GM18507 (cell line): Measurements from ENCODE around the gene ZBTB8B.
"Not testable (repeated sequence)": the region's sequence is repeated elsewhere in the genome, so short reads cannot be mapped to it uniquely, and the experiment has no call there.

Experiments
- DNase-seq: peaks from one replicate; pipeline ENCODE4 v3.0.0; 2011; ENCODE audit warnings: low read depth; ENCODE audit not compliant: insufficient read length; ENCODE audit errors: extremely low spot score
- FAIRE-seq: peaks from 2 replicates; lab custom pipeline; 2011; peaks lifted over from hg19 to GRCh38; lab: Jason Lieb, UNC

ZBTB8B gene

DNA sequence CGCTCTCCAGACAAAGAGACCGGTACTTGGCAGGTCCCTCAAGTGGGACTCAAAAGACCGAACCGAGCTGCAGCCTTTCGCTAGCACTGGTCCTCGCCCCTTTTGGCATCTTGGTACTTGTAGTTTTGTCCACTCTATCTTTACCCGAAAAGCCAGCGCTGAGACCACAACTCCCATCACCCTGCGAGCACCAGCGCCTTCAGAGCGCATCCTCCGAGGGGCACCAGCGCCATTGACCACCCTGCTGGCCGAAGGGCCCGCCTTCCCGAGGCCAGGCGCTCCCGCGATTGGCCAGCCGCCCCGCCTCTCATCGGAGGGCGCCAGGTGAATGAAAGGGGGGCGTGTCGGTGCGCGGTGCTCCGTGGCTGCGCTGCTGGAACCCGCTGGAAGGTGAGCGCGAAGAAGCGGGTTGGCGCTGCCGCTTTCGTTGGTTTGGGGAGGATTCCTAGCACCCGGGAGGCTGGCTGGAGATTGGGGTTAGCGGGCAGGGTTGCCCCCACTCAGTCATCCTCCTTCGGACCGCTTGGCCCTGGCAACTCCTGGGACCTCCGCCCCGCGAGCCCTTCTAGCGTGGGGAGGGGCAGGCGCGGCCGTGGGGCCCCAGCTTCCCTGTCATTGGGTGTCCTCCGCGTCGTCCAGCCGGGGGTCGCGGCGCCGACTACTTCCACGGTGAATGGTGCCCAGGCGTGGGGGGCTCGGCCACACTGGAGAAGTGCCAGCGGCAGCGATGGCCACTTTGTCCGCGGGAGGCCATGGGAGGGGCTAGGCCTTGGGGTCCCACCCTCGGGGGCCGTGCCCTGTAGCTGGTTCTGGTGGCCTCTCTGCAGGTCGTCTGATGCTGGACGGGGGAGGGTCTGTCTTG lies at the start of gene ZBTB8B:
Gene ZBTB8B (plus strand): TSS at position 357 of the 862 bp plus-strand sequence. CDS start 5,553 bp downstream, outside the sequence.
- DNase-seq, result no peak
- FAIRE-seq, result no peak

DNA sequence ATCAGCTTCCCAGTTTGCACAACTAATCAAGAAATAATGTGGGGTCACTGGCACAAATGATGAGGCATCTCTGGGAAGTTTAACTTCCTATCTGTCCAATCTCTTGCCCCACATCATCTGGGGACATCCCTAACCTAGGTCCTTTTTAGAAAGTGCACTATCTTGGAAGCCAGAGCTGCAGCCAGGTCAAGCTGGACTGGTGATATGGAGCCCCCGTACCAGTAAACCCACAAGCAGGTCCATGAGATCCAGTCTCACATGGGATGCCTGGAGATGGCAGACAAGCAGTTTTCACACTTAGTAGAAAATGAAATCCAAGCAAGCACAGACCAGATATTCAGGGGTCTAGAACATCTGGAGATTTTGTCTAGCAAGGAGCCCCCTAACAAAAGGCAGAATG lies 43.1 kb upstream of the ZBTB8B start:
- FAIRE-seq, result no peak

DNA sequence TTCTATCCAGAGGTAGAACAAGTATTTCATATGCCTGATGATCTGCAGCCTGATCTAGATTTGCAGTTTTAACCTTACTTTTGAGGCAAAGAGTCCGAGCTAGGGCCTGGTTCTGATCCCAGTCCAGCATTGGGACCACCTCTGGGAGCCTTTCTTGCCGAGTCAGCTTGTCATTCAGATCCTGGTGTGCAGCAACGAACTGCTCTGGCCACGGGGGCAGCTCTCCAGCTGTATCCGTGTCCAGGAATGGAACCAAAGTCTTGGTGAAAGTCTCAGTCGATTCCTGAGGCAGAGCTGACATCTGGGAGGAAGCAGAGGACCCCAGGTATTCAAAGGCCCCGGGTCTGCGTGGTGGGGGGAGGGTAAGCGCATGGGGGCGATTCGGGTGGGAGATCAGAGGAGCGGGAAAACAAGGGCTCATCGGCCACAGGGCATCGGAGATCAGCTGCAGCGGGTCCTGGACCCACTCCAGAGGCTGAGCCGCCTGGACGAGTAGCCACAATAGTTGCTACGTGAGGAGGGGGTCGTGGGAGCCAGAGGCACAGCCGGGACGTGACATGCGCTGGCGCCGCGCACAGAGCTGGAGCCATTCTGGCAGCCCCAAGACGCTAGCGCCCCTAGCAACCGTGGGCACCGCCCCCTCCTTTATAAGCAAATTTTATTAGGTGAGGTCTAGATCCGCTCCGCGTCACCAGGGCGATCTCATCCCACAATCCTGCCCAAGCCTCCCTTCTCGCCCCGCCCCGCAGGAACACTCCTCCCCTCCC lies 38.2 kb upstream of the ZBTB8B start:
- DNase-seq (no peak), FAIRE-seq (no peak)

More for the DNA sequence above, 43.1 kb upstream of the ZBTB8B start:
- DNase-seq, result no peak

DNA sequence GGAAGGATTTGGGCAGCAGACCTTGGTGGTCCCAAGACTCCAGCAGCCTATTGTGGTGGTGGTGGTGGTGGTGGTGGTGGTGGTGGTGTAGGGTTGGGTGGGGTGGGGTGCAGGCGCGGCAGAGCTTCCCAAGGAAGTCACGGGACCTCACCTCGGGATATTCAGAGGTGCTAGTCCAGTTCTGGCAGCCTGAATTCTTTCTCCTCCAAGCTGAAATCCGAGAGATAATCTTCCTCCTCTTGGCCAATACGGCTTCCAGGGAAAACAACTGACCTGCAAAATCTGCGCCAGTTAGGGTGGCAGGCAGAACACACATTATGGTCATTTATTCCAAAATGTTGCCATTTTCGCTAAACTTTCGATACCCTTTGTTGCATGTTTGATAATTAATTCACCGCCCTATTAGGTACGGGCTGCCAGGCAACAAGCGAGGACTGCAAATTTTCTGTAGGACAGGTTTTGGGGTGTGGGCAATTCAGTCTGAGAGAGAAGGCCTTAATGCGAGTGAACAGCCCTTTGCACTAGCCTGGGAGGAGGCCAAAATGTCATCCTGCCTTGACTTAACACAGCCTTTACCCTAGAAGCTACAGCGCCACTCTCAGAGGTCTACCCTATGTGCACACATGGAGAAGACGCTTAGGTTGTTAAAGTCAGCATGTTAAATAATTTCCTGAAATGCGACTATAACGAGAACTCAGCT lies 37.5 kb upstream of the ZBTB8B start:
- FAIRE-seq (no peak), DNase-seq (no peak)

DNA sequence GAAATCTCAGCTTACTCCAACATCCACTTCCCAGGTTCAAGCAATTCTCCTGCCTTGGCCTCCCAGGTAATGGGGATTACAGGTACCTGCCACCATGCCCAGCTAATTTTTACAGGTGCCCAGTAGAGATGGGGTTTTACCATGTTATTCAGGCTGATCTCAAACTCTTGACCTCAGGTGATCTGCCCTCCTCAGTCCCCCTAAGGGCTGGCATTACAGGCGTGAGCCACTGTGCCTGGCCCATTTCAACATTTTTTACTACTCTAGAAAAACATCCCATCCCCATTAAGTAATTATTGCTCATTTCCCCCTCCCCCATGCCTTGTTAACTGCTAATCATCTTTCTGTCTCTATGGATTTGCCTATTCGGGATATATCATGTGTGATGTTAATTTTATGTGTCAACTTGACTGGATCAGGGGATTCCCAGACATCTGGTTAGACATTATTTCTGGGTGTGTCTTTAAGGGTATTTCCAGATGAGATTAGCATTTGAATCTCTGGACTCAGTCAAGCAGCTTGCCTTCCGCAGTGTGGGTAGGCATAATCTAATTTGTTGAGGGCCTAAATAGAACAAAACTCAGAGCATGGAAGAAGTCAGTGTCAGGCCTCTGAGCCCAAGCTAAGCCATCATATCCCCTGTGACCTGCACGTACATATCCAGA lies 33.0 kb upstream of the ZBTB8B start:
- FAIRE-seq, result peak; percentile 68
- no peak for DNase-seq

DNA sequence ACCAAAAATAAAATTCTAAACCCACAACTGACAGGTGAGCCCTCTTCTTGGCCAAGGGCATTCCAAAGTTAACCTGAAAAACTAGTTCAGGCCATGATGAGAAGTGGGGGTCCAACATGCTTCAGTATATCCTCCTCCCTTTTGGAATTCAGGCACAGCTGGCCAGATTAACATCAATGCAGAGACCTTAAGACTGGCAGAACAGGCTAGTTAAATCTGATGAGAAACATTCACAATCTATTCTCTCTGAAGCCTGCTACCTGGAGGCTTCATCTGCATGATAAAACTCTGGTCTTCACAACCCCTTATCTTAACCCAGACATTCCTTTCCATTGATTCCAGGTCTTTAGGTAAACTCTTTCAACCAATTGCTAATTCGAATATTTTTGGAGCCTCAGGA lies 26.7 kb upstream of the ZBTB8B start:
- FAIRE-seq (no peak), DNase-seq (no peak)

DNA sequence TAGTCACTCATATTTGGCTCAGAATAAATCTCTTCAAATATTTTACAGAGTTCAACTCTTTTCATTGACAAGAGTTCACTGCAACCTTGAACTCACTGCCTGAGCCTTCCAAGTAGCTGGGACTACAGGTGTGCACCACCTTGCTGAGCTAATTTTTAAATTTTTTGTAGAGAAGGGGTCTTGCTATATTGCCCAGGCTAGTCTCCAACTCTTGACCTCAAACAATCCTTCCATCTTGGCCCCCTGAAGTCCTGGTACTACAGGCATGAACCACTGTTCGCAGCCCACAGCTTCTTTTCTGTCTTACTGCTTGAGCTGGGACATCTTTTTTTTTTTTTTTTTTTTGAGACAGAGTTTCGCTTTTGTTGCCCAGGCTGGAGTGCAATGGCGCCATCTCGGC lies 26.1 kb upstream of the ZBTB8B start:
- not testable (repeated sequence) for FAIRE-seq, DNase-seq

DNA sequence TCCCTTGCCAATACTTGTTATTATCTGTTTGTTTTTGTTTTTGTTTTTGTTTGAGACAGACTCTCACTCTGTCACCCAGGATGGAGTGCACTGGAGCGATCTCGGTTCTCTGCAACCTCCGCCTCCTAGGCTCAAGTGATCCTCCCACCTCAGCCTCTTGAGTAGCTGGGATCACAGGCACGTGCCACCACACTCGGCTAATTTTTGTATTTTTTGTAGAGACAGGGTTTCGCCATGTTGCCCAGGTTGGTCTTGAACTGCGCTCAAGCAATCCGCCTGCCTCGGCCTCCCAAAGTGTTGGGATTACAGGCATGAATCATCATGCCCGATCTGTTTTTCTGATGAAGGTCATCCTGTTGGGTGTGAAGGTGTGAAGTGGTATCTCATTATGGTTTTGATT lies 23.4 kb upstream of the ZBTB8B start:
- not testable (repeated sequence) for FAIRE-seq, DNase-seq

DNA sequence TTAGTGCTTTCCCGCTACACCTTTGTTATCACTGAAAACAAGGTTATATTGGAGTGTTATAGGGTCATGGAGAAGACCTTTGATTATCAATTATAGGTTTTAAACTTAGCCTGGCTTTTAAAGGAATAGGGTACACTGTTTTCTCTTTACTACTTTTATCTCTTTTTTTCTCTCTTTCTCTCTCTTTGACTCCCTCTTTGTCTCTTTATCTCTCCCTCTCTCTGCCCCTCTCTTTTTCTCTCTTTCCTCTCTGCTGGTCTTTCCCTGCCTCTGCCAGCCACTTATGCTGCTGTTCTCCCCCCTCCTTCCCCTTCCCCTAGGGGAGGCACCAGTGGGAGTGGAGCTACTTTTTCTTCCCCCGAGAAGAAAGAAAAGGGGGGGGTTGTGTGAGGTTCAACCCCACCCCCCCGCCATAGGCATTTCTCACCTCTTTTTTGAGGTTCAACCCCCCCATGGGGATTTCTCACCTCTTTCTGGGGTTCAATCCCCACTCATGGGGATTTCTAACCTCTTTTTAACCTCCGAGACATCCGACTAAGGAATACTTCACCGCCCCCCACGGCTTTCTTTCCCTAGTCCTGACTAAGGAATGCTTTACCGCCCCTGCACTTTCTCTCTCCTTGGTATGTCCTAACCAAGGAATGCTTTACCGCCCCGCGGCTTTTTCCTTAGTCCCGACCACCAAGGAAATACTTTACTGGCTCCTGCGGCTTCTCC lies 17.2 kb upstream of the ZBTB8B start:
- FAIRE-seq (no peak), DNase-seq (no peak)

DNA sequence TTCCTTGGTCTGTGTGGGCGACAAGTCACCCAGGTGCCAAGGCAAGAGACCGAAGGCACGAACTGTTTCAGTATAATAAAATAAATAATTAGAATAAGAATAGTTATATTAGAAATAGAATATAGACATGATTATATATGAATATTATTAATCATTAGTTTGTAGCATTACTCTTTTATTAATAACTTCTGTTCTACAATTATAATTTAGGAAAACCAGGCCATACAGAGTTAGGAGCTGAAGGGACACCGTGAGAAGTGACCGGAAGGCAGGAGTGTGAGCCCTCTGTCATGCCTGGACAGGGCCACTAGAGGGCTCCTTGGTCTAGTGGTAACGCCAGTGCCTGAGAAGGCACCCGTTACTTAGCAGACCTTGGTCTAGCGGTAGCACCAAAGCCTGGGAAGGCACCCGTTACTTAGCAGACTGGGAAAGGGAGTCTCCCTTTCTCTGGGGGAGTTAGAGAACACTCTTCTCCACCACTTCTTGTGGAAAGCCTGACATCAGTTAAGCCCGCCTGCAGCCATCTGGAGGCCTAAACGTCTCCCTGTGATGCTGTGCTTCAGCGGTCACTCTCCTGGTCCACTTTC lies 16.6 kb upstream of the ZBTB8B start:
- peak; percentile 63 for FAIRE-seq
- not testable (repeated sequence) for DNase-seq

DNA sequence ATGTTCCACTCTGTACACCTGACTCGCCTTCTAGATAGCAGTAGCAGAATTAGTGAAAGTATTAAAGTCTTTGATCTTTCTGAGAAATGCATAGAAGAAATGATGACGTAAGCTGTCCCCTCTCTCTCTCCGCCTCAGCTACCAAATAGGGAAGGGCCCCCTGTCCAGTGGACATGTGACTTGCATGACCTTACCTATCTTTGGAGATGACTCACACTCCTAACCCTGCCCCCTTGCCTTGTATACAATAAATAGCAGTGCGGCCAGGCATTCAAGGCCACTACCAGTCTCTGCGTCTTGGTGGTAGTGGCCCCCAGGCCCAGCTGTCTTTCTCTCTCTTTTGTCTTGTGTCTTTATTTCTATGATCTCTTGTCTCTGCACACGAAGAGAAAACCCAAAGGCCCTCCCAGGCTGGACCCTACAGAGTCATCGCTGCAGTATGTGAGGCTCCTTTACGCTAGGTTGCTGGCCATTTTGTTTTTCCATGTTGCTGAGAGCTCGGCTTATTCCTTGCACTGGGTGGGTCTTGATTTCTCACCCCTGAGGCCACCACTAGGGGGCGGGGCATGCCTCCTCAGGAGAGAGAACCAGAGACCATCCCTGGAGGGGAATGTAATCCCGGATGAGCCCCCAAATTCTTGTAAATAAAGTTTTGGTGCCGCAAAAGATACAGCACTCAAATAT lies 16.0 kb upstream of the ZBTB8B start:
- DNase-seq, result no peak
- no peak for FAIRE-seq

DNA sequence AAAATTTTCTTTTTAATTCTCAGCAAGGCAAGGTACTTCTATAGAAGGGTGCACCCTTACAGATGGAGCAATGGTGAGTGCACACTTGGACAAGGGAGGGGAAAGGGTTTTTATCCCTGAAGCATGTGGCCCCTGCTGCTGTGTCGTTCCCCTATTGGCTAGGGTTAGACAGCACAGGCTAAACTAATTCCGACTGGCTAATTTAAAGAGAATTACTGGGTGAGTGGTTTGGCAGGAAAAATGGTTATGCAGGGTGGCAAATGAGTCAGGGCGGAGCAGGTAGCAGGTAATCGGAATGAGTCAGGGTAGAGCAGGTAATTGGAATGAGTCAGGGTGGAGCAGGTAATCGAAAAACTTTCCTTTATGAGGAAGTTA lies 15.4 kb upstream of the ZBTB8B start:
- not testable (repeated sequence) for FAIRE-seq, DNase-seq

DNA sequence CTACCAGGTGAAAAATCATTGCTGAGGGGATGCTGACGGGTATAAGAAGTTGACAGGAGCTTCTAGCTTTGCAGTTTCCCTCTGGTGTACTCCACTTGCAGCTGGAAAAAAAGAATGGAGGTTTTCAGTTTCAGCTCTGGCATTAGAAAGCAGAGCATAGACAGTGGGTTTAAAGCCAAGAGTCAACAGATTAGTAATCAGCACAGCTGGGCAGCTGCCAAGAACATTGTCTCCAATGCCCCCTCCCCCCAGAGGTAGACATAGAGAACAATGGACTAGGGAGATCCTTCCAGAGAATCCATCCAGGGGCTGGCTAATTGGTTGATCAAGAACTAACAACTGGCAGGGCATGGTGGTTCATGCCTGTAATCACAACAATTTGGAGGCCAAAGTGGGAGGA lies 10.1 kb upstream of the ZBTB8B start:
- no peak for FAIRE-seq

DNA sequence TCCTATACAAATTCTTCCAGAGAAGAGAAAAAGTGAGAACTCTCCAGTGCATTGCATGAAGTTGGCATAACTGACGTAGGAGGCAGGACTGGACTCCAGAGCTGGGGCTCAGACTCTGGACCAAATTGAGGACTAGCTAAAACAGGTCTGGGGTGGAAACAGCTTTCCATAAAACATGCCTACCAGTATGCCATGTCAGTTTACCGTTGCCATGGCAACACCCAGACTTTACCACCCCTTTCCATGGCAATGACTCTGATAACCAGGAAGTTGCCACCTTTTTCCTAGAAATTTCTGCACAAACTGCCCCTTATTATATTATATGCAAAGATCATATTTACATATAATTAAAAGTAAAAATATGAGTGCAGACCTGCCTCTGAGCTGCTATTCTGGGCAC lies 8.9 kb upstream of the ZBTB8B start:
- FAIRE-seq (no peak), DNase-seq (no peak)

More for the DNA sequence above, 10.1 kb upstream of the ZBTB8B start:
- DNase-seq, result no peak

DNA sequence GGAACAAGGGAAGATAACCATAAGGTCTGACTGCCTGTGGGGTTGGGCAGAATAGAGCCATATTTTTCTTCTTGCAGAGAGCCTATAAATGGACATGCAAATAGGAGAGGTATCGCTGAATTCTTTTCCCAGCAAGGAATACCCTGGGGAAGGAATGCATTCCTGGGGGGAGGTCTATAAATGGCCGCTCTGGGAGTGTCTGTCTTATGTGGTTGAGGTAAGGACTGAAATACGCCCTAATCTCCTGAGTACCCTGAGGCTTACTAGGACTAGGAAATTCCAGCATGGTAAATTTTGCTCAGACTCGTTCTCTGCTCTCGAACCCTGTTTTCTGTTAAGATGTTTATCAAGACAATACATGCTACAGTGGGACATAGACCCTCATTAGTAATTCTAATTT lies 6.1 kb upstream of the ZBTB8B start:
- FAIRE-seq, DNase-seq: not testable (repeated sequence)

DNA sequence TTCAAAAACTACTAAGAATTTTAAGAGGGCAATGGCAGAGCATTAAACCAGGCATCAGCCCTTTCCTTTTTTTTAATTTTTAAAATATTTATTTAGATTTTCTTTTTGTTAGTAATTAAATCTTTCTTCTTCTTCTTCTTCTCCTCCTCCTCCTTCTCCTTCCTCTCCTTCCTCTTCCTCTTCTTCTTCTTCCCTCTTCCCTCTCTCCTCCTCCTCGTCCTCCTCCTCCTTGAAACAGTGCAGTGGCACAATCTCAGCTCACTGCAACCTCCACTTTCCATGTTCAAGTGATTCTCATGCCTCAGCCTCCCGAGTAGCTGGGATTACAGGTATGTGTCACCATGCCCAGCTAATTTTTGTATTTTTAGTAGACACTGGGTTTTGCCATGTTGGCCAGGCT lies 1.9 kb upstream of the ZBTB8B start:
- FAIRE-seq, result not testable (repeated sequence)

DNA sequence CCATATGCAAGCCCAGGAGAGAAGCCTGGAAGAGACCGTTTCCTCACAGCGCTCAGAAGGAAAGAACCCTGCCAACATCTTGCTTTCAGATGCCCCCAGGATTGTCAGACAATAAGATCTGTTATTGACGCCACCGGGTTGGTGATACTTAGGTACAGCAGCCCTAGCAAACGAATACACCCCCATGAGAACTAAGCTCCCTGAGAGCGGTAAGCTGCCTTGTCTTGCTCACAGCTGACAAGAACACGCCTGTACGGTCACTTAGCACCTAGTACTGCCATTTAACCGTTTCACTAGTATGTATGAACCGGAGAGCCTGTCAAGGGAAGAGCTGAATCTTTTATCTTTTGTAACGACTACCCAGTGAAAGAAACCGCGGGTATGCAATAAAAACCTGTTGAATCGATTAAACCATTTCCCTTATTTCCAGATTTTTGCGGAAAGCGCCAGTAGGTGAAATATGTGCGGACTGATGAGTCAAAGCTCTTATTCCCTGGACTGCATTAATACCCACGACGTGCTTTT lies 619 bp upstream of the ZBTB8B start:
- DNase-seq, result no peak

More for the DNA sequence above, 1.9 kb upstream of the ZBTB8B start:
- DNase-seq, result not testable (repeated sequence)

DNA sequence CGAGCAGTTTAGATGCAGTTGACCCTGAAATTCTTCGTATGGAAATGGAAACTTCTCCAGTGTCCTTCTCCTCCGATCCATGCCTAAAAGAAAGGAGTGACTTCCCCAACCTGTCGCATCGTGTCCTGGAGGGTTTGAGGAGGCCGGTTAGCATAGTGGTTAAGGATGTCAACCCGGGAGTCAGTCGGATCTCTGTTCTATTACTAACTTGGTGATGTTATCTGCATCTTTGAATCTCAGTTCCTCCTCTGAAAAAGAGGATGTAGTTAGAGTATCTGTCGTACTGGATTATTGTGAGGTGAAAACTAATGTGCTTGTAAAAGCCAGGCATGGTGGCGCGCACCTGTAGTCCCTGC lies 684 bp downstream of the ZBTB8B start:
- no peak for DNase-seq
- FAIRE-seq, result no peak

More for the DNA sequence above, 619 bp upstream of the ZBTB8B start:
- FAIRE-seq, result no peak
